HG03196 (cell line): ENCODE results near the gene LRMDA.
"Not testable (repeated sequence)": the region's sequence is repeated elsewhere in the genome, so short reads cannot be mapped to it uniquely, and the experiment has no call there.

Experiments used
- ATAC-seq: cut with Tn5 transposase; IDR thresholded peaks from one replicate; pipeline ENCODE4 v1.9.1; 2021; ENCODE audit not compliant: unreplicated experiment

LRMDA gene

GRCh38 chr10:76584466-76584865 is 1153.0 kb downstream of the LRMDA start:
- not testable (repeated sequence) for ATAC-seq
